CD14-positive monocyte (primary cell): ENCODE results near the gene JARID2. TPM values are rescaled to one million over a fixed set of nuclear protein-coding genes. Genes with fewer than 3 reads are reported as not detected.

Source experiments
- DNase-seq, 3 donors: peaks; one replicate each; pipeline ENCODE4 v3.0.0-alpha.2; 2011 to 2022
- H2AFZ ChIP-seq: 2 replicates; pipeline ENCODE4 v1.6.0; 2012; ENCODE audit warnings: mild to moderate bottlenecking, low read depth, low read length, inconsistent platforms; ENCODE audit not compliant: insufficient read depth, poor library complexity, severe bottlenecking
- H3K27ac ChIP-seq, 2 donors: 1 replicate in 1 of 2; 2 replicates in 1 of 2; pipeline ENCODE4 v1.5.1; 2012 to 2013; ENCODE audit warnings: low read length in 2 of 2, control low read depth in 1 of 2, inconsistent platforms in 1 of 2, low read depth in 1 of 2, mild to moderate bottlenecking in 1 of 2
- H3K27me3 ChIP-seq, 2 donors: one replicate each; pipeline versions ENCODE4 v1.6.0 to v1.6.1; 2011 to 2013; ENCODE audit warnings: low read length in 2 of 2; ENCODE audit not compliant: control insufficient read depth in 2 of 2, insufficient read depth in 2 of 2
- H3K36me3 ChIP-seq, 2 donors: replicated peaks in 1 of 2; 1 replicate in 1 of 2; 2 replicates in 1 of 2; pipeline versions ENCODE4 v1.5.1 to v1.6.1; 2012 to 2013; ENCODE audit warnings: low read length in 2 of 2, control low read depth in 1 of 2, inconsistent platforms in 1 of 2, mild to moderate bottlenecking in 1 of 2; ENCODE audit not compliant: insufficient read depth in 2 of 2, control insufficient read depth in 1 of 2
- H3K4me1 ChIP-seq, 2 donors: 1 replicate in 1 of 2; 2 replicates in 1 of 2; pipeline versions ENCODE4 v1.5.1 to v1.6.1; 2012 to 2013; ENCODE audit warnings: low read length in 2 of 2, control low read depth in 1 of 2, inconsistent platforms in 1 of 2, mild to moderate bottlenecking in 1 of 2, moderate library complexity in 1 of 2; ENCODE audit not compliant: insufficient read depth in 2 of 2, control insufficient read depth in 1 of 2
- H3K4me2 ChIP-seq: replicated peaks from 2 replicates; pipeline ENCODE3; 2012; ENCODE audit warnings: low read length, moderate library complexity, mild to moderate bottlenecking; ENCODE audit not compliant: poor library complexity, severe bottlenecking; ENCODE audit errors: extremely low read depth
- H3K4me3 ChIP-seq, 3 experiments: fragments of 200-600 bp in 1 of 3; sonication (generic) in 1 of 3; replicated peaks in 1 of 3; 1 replicate in 2 of 3; 2 replicates in 1 of 3; pipeline ENCODE4 v1.5.1; 2011 to 2013; ENCODE audit warnings: low read length in 3 of 3, mild to moderate bottlenecking in 3 of 3, control low read depth in 2 of 3, low read depth in 2 of 3, inconsistent platforms in 1 of 3, moderate library complexity in 1 of 3
- H3K79me2 ChIP-seq: 2 replicates; pipeline ENCODE4 v1.6.0; 2012; ENCODE audit warnings: mild to moderate bottlenecking, control low read depth, inconsistent platforms, low read length, moderate library complexity; ENCODE audit not compliant: insufficient read depth
- H3K9ac ChIP-seq: 2 replicates; pipeline ENCODE4 v1.6.0; 2017; ENCODE audit warnings: low read length, mild to moderate bottlenecking; ENCODE audit not compliant: insufficient read depth, poor library complexity, severe bottlenecking
- H3K9me3 ChIP-seq, 2 donors: replicated peaks in 1 of 2; 1 replicate in 1 of 2; 2 replicates in 1 of 2; pipeline versions ENCODE4 v1.5.1 to v1.6.1; 2012 to 2013; ENCODE audit warnings: low read length in 2 of 2, control low read depth in 1 of 2; ENCODE audit not compliant: control insufficient read depth in 1 of 2, insufficient read depth in 1 of 2
- H4K20me1 ChIP-seq: 2 replicates; pipeline ENCODE4 v1.6.0; 2012; ENCODE audit warnings: mild to moderate bottlenecking, low read length, control low read depth, moderate library complexity; ENCODE audit not compliant: insufficient read depth
- H3K27ac Mint-ChIP-seq, 7 donors: one replicate each; pipeline ENCODE4 v1.8.0; 2020; ENCODE audit warnings: mild to moderate bottlenecking in 7 of 7, mixed read lengths in 7 of 7, moderate library complexity in 6 of 7, inconsistent platforms in 2 of 7
- H3K27me3 Mint-ChIP-seq, 3 donors: one replicate each; pipeline ENCODE4 v1.8.0; 2021 to 2022; ENCODE audit warnings: low read depth in 3 of 3, mild to moderate bottlenecking in 3 of 3, mixed read lengths in 3 of 3, moderate library complexity in 3 of 3, inconsistent platforms in 1 of 3
- H3K36me3 Mint-ChIP-seq, 2 donors: one replicate each; pipeline ENCODE4 v1.8.0; 2020; ENCODE audit warnings: mixed read lengths in 2 of 2, inconsistent platforms in 1 of 2, mild to moderate bottlenecking in 1 of 2
- H3K4me1 Mint-ChIP-seq: one replicate; pipeline ENCODE4 v1.8.0; 2020; ENCODE audit warnings: mild to moderate bottlenecking, mixed read lengths
- H3K4me3 Mint-ChIP-seq, 2 donors: one replicate each; pipeline ENCODE4 v1.8.0; 2020; ENCODE audit warnings: mild to moderate bottlenecking in 2 of 2, mixed read lengths in 2 of 2, moderate library complexity in 1 of 2
- H3K9me3 Mint-ChIP-seq, 7 donors: one replicate each; pipeline ENCODE4 v1.8.0; 2020 to 2022; ENCODE audit warnings: mixed read lengths in 7 of 7, mild to moderate bottlenecking in 6 of 7, moderate library complexity in 6 of 7, inconsistent platforms in 2 of 7
- CTCF ChIP-seq: fragments of 200-600 bp; IDR thresholded peaks from one replicate; pipeline ENCODE4 v1.8.0; 2022; ENCODE audit warnings: antibody characterized with exemption, mild to moderate bottlenecking
- WGBS: methylation state at CpG from one replicate; pipeline ENCODE4 v1.1.5; 2013; ENCODE audit warnings: missing lambda C conversion rate; ENCODE audit not compliant: insufficient coverage; 5-methylcytosine and 5-hydroxymethylcytosine counted together
- intact Hi-C, 2 donors: fragments of 100-400 bp; cut with micrococcal nuclease; formaldehyde crosslinking; loops; one replicate each; pipeline versions ENCODE4 v1.15.0 to v1.15.1; 2023
- polyA plus RNA-seq, 3 donors: library from polyadenylated mRNA; depleted of rRNA in 1 of 3; unstranded in 2 of 3; stranded (reverse) in 1 of 3; fragments of 300-500 nt in 2 of 3; fragments of >200 nt in 1 of 3; fragmentation: Illumina TruSeq in 2 of 3; gene quantifications; 1 replicate in 2 of 3; 2 replicates in 1 of 3; pipeline ENCODE4 v1.2.3, GENCODE V29; 2012 to 2021

The JARID2 gene
- polyA plus RNA-seq, 3 donors = 6.8 to 17.5 (median 12.5) TPM

DNA sequence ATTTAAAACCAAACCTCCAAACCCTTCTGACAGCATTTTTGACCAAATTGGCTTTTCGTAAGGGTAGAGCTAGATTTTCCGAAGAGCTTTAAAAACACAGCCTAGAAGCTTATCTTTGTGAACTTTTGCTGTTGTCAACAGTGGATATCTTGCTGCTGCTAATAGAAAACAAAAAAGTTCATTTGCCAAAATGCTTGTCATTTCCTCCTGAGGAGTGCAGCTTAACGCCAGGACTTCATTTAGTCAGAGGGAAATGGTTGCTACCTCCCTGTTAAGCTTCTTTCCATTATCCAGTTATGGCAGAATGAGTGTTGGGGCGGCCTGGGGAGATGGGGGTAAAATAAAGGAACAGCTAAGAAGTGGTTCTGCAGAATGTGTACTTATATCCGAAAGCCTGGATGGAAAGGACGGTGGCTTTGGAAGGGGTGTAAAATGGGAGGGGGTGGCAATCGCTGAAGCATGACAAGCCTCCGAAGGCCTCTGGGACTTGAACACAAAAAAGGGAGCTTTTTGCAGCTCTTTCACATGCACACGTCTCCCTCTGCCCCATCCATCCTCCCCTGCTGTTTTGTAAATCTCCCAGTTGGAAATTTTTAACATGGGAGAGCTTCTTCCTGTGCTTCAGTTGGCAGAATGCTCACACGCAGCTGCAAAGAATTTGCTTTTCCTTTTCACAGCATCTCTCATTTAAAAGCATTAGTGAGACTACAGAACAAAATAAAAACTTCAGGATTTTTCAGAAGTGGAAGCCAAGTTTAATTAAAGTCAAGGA, 22.5 kb downstream of the JARID2 start:
- H3K79me2 ChIP-seq = peaks cover 100% of the 10 kb centered on the region
- peaks cover 0 to 4% of the 10 kb centered on the region in 2 donors for H3K36me3 ChIP-seq
- peaks cover 0 to 3% (median 0%) of the 10 kb centered on the region in 3 donors for H3K27me3 Mint-ChIP-seq
- no peaks in the 10 kb centered on the region for H3K9me3 Mint-ChIP-seq
- H2AFZ ChIP-seq = no peak overlapping the region
- H3K27me3 ChIP-seq = no peaks in the 10 kb centered on the region
- H3K27ac Mint-ChIP-seq = peak overlapping the region in 5 of 7 donors; percentile 39 to 76 (median 57)
- H3K4me2 ChIP-seq = peak overlapping the region; percentile 65
- peaks cover 91% of the 10 kb centered on the region for H3K4me1 Mint-ChIP-seq
- no peaks in the 10 kb centered on the region for H3K9me3 ChIP-seq
- intact Hi-C loops = no loop called here
- H3K36me3 Mint-ChIP-seq = peaks cover 41 to 46% of the 10 kb centered on the region in 2 donors
- peak overlapping the region in 1 of 3 experiments; percentile 66 for H3K4me3 ChIP-seq
- peaks cover 56 to 60% of the 10 kb centered on the region in 2 donors for H3K4me1 ChIP-seq
- 22% methylated on average over 2 of the region's 10 CpGs for WGBS
- no peak for DNase-seq
- H3K9ac ChIP-seq = no peak overlapping the region
- peak overlapping the region; percentile 26 to 60 for H3K4me3 Mint-ChIP-seq
- no peak for TF ChIP-seq CTCF
- peak overlapping the region in 1 of 2 donors; percentile 73 for H3K27ac ChIP-seq
- peaks cover 100% of the 10 kb centered on the region for H4K20me1 ChIP-seq

GRCh38 chr6:15269011-15269410, 23.1 kb downstream of the JARID2 start:
- no peak overlapping the region for H2AFZ ChIP-seq
- H3K4me2 ChIP-seq = peak overlapping the region; percentile 65
- H3K9me3 ChIP-seq = no peaks in the 10 kb centered on the region
- peaks cover 100% of the 10 kb centered on the region for H4K20me1 ChIP-seq
- H3K79me2 ChIP-seq = peaks cover 100% of the 10 kb centered on the region
- H3K27ac ChIP-seq = peak overlapping the region in 1 of 2 donors; percentile 15
- no CpG with 5 or more reads among the region's 4 CpGs for WGBS
- H3K4me3 ChIP-seq = no peak overlapping the region
- Mint-ChIP-seq H3K36me3 (peaks cover 43 to 51% of the 10 kb centered on the region in 2 donors), H3K27ac (peak overlapping the region in 3 of 7 donors; percentile 19 to 57 (median 56)), H3K4me1 (peaks cover 91% of the 10 kb centered on the region), H3K9me3 (no peaks in the 10 kb centered on the region), H3K4me3 (no peak overlapping the region), H3K27me3 (no peaks in the 10 kb centered on the region)
- H3K4me1 ChIP-seq = peaks cover 52 to 55% of the 10 kb centered on the region in 2 donors
- intact Hi-C loops = no loop called here
- no peak overlapping the region for H3K9ac ChIP-seq
- peaks cover 0 to 6% of the 10 kb centered on the region in 2 donors for H3K36me3 ChIP-seq
- no peaks in the 10 kb centered on the region for H3K27me3 ChIP-seq
- no peak for TF ChIP-seq CTCF
- no peak for DNase-seq
